ENCODE measurements around the gene GLOD5. TPM values are rescaled to one million over a fixed set of nuclear protein-coding genes. Genes with fewer than 3 reads are reported as not detected.

Gene GLOD5
- total RNA-seq = not detected

DNA sequence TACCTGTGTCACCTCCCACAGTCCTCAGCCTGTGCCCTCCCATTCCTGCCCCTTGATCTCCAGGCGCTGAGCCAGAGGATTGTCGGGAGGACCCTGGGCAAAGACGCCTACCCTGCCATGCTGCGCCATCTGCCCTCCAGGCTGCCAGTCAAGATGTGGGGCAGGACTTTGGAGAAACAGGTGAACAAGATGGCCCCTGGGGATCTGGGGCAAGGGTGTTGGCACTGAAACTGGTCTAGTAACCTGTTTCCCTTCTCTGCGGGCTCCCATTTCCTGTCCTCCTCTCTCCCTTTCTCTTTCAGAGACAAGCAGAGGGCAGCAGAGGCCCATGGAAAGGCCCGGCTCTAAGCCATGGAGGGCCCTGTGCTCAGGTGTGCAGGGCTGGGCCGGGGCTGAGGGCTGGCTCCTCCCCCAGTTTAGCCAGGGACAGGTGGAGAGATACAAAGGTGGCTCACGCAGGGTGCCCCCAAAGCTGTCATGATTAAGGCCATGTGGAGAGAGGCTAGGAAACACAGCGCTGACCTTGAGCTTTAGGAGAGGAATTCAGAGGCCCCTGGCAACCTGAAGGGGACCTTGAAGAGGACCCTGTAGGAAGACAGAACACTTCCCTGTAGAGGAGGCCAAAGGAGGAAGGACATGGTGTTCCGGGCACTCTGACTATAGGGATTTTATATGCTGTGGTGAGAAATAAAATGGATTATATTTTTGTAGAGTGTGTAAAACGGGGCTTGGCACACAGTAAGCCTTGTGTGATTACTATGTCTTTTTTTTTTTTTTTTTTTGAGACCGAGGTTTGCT lies at the start of gene GLOD5:
Gene GLOD5 (plus strand): TSS at position 74 of the 798 bp plus-strand sequence. CDS start 44 bp downstream, at position 118.
- no peak for DNase-seq

DNA sequence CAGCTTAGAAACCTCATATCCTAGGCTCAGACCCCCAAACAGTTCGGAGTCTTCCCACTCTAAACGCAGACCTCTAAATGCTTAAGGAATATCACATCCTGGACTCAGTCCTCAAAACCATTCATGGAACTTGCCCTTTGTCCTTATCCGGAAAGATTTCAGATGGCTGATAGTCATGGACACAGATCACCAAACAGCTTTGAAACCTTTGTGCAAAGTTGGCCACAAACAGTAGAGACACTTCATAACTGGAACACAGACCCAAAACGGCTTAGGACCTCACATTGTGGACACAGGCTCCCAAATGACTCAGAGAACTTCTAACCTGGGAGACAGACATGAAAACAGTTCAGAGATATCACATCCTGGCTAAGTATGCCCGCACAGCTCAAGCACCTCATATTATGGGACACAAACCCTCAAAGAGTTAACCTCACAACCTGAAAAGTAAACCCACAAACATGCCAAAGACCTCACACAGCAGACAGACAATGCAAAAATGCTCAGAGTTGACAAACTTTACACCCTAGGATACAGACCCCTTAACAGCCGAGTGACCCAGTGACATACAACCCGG lies 49.5 kb upstream of the GLOD5 start:
- no peak for DNase-seq

DNA sequence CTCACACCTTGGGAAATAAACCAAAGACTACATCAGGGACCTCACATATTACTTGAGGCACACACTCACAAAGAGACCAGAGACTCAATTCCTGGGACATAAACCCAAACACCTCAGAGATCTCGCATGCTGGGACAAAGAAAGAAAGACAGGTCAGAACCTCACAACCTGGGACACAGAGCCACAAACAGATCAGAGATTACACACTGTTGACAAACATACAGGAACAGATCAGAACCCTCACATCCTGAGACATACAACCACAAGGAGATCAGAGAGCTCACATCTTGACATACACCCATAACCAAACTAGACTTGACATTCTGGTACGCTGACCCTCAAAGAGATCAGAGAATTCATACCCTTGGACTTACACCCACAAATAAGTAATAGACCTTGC lies 47.7 kb upstream of the GLOD5 start:
- DNase-seq = no peak

DNA sequence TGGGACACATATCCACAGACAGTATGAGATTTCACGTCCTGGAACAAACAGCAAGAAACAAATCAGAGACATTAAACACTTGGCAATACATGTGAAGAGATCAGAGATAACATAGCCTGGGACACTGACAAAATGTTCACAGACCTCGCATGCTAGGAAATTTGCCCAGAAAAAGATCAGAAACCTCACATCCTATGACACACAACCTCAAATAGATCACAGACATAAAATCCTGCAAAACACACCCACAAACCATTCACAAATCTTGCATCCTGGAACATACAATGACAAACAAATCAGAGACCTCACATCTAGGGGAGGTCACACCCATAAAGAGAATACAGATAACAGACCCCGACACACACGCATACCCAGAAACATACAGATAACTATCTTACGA lies 47.0 kb upstream of the GLOD5 start:
- no peak for DNase-seq

DNA sequence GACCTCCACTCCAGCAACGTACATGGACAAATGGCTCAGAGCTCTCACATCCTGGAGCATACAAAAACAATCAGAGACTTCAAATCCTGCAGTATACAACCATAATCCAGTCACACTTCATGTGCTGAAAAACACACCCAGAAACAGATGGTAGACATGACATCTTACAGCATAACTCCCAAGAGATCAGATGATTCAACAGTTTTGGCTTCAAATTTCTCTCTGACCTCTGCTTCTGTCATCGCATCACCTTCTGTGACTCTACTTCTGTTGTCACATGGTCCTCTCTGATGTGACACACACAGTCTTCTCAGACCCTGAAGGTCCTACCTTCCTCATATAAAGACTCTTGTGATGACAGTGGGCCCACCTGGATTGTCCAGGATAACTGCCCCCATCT lies 46.5 kb upstream of the GLOD5 start:
- DNase-seq = no peak

DNA sequence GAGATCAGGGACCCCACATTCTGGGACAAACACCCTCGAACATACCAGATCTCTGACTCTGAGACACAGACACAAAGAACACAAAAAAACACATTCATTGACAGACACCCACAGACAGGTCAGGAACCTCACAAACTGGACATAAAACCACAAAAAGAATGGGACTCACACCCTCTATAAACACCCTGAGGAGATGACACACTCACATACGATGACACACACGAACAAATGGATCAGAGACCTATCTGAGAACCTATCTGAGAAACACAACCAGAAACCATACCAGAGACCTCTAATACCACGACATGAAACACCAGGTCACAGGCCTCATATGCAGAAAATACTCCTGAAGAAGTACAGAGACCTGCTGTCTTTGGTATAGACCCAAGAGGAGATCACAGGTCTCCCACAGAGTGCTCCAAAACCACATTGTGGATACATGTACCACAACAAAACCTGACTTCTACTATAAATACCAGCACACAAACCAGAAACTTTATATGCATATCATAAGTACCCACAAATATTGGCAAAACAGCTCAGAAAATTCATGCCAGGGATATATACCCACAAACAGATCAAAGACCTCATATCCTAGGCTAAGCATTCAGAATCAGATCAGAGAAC lies 45.6 kb upstream of the GLOD5 start:
- no peak for DNase-seq

DNA sequence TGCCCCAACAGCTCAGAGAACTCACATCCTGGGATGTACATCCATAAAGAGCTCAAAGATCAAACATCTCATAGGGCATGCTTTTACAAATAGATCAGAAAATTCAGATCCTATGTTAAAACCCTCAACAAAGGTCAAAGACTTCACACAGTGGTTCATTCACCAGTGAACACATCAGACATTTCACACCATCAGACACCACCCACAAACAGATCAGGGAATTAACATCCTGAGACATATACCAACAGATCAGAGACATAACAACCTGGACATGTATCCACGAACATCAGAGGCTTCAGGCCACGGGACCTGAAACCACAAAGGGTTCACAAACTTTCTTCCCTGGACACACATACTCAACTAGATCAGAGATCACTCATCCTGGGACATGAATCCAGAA lies 41.6 kb upstream of the GLOD5 start:
- no peak for DNase-seq

DNA sequence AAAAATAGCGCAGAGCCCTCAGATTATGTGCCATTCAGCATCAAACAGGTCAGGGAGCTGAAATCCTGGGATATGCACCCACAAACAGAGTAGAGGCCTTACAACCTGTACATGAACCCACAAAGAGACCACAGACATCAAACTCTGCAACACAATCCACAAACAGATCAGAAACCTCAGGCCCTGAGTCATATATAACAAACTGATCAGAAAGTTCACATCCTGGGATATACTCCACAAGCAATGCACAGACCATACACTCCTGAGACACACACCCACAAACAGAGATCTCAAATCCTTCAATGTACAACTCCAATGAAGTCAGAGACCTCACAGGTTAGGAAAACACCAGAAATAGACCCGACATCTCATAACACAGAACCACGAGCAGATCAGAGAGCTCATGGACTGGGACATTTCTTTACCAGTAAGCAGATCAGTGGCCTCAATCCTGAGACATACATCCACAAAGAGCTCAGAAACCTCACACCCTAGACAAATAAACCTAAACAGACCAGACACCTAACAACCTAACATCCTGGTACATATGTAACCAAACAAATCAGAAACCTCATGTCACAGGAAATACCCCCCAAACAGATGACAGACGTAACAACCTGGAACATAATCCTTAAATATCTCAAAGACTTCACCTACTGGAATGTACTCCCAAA lies 40.8 kb upstream of the GLOD5 start:
- no peak for DNase-seq

DNA sequence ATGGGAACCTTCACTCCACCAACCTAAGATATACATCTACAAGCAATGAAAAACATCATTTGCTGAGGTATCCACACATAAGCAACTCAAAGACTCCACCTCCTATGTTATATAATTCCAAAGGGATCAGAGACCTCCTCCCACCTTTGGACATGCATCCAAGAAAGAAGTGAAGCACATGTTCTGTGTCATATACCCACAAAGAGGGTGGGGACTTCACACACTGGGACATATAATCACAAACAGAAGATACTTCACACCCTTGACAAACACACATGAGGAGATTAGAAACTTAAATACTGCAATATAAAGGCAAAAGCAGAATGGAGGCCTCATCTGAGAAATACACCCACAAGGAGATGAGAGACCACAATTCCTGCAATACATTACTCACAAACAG lies 39.6 kb upstream of the GLOD5 start:
- no peak for DNase-seq

DNA sequence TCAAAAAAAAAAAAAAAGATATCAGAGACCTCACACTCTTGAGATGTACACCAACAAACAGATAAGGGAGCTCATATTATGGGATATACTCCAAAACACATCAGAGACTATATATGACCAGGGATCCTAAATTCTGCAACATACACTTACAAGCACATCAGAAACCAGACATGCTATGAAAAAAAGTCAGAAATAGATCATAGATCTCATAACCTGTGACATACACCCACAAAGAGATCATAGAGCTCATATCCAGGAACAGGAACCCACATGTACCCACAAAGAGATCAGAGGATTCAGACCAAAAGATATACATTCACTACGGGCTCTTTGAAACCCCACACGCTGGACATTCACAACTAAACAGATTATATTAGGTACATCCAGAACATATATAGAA lies 35.0 kb upstream of the GLOD5 start:
- no peak for DNase-seq

DNA sequence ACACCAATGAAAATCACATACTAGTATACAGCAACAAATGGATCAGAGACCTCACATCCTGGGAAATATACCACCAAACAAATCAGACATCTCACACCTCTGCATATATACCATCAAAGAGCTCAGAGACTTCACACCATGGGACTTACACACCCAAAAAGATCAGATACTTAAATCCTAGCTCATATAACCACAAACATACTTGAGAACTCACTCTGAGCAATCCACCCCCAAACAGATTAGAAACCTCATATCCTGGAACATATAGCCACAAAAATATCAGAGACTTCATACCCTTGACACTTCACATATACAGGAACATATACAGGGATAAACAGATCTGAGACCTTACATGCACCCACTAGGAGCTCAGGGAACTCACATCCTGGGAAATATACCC lies 32.9 kb upstream of the GLOD5 start:
- no peak for DNase-seq

DNA sequence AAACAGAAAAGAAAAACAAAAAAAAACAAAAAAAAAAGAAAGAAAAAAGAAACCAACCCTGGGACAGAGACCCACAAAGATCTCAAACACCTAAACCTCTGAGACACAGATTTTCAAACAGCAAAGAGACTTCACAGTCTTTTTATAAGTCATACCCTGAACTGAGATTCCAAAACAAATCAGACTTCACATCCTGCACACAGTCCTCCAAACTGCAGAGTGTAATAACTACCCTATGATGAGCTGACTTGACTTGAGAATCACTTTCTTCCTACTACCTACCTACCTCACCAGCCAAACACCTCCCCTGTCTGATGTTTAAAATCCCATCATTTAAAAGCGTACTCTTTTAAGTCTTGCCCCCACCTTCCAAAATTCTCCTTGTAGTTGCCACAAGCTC lies 25.2 kb upstream of the GLOD5 start:
- DNase-seq = no peak

DNA sequence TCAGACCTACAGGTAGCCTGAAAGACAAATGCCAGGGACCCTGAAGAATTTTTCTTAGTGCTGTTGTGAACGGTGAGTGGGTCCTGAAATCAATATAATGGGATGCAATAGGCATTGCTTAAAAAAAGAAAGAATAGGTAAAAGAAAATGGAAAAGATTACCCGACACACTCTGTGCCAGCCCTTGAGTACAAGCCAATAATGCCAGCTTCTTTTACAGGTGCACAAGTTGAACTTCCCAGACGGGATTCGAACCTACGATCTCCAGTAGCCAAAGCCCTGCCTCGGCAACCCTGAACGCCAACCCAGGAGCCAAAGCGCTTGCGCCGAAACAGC lies 24.7 kb upstream of the GLOD5 start:
- DNase-seq = no peak

DNA sequence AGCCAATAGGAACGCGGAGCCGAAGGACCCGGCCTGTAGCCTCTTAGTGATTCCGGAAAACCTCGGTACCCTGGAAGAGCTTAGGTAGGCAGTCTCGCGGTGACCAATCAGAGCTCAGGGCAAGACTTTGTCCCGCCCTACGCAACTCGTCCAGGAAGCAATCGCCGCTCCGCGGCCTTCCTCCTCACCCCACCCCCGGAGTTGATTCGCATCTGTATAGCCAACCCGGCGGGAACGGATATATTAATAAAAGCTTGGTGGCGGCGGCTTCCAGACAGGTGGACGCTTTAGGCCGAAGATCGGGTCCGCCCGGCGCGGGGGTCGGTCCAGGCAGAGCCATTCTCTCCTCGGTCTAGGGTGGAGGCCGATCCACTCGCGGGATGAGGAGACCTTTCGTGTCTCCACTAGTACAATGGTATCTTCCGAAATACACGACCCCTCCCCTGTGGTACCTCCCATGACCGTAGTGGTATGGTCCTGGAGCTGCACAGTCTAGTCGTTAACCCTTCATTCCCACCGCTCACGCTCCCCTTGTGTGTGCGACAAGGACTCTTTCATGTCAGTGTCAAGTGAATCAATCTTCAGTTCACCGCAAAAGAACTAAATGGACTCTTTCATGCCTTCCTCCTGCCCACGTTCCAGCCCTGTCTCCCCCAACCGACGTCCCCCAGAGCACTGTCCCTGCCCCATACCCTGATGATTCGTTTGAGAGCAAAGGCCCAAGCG lies 24.2 kb upstream of the GLOD5 start:
- peak; percentile 90 for DNase-seq

DNA sequence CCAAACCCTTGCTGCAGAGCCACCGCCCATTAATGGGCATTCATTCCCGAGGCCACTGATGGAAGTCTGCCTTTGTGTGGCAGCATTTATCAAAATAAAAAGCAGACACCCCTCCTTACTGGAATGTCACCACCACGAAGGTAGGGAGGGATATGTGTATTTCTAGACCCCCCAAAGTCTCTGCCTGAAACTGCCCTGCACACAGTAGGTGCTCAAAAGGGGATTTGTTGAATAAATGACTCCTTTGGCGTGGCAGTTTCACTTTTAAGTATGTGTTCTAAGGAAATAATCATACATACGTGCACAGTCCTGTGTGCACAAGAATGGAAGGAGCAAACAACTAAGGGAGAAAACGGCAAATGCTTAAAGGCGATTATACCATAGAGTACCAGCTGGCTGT lies 23.6 kb upstream of the GLOD5 start:
- no peak for DNase-seq

DNA sequence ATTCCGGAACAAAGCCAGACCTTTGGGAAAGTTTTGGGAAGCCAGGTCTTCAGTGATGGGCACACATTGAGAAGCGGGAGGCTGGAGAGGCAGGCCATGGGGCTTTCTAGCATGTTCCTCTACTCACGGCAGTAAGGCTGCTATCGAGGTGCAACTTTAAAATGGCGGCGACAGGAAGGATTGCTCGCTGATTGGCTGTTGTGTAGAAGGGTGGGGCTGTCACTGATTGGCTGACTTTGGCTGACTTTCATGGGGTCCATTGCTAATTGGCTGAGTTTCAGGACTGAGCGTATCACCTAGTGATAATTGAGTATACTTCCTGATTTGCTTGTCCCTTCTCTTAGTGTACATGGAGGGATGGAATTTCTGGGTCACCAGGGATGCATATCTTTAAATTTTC lies 19.7 kb upstream of the GLOD5 start:
- DNase-seq = no peak

DNA sequence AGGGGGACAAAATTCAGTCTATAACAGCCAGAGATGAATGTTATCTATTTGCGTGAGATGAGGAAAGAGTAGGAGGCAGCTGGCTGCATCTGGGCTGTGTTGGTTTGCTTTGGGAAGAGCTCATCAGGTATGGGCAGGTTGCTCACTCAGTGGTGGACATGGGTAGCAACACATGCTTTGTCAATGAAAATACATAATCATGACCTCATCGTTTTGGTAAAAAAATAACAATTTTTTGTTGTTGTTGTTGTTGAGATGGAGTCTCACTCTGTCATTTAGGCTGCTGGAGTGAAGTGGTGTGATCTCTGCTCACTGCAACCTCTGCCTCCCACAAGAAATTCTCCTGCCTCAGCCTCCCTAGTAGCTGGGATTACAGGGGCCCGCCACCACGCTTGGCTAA lies 16.3 kb upstream of the GLOD5 start:
- DNase-seq = no peak

DNA sequence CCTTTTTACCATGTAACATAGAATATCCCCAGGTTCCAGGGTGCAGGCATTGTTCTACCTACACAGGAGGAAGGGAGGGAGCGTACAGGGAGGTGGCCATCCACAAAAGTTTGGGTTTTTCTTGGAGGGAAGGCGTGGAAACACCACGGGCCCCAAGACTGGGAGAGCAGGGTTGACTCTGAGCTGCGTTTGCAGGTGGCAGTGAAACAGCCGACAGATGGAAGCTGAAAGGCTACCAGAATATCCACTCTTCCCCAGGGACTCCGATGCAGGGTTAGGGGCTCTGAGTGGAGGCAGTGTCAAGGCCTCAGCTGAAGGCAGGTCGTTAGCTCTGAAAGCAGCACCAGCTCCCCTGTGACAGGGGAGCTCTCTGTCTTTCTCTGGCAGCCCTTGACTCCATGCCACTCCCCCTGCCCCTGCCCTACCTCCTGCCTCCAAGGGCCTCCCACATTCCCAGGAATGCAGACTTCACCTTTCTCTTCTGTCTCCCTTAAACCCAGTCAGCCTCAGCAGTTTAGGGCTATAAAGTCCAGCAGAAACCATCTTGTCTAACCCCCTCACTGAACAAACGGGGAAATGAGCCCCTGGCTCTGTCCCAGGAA lies 14.0 kb upstream of the GLOD5 start:
- no peak for DNase-seq

DNA sequence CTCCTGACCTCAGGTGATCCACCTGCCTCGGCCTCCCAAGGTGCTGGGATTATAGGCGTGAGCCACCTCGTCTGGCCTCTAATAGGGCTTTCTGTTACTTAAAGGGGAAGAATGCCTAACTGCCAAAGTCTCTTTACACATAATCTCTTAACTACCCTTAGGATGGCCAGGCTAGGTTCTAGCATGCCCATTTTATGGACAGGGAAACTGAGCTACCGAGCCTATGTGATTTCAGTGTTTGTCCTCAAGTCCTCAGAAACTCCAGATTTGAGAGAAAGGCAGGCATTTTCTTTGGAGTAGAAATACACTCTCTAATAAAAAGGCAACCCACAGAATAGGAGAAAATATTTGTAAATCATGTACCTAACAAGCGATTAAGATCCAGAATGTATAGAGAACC lies 12.4 kb upstream of the GLOD5 start:
- no peak for DNase-seq

DNA sequence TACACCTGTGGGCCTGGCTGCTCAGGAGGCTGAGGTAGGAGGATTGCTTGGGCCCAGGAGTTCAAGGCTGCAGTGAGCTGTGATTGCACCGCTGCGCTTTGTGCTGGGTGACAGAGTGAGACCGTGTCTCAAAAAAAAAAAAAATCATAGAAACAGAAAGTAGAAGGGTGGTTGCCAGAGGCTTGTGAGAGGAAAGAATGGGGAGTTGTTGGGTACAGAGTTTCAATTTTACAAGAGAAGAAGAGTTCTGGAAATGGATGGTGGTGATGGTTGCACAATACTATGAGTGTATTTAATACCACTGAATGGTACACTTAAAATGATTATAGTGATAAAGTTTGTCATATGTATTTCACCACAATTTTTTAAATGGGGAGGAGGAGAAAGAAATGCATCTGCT lies 10.2 kb upstream of the GLOD5 start:
- DNase-seq = no peak

DNA sequence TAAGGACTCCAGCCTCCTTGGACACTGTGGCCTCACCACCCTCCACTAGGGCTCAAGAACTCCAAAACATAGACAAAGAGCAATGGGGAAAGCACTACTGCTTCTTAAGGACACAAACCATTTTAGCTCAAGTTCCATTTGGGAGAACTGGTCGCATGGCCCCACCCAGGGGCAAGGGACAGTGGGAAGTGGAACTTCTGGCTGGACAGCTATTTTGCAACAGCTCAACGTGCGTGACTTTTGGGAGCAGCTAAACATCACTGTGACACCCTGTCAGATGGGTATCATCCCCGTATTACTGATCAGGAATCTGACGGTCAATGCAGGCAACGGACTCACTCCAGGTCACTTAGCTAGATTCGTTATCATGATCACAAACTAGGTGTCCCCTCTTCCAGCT lies 9.0 kb upstream of the GLOD5 start:
- DNase-seq = no peak

DNA sequence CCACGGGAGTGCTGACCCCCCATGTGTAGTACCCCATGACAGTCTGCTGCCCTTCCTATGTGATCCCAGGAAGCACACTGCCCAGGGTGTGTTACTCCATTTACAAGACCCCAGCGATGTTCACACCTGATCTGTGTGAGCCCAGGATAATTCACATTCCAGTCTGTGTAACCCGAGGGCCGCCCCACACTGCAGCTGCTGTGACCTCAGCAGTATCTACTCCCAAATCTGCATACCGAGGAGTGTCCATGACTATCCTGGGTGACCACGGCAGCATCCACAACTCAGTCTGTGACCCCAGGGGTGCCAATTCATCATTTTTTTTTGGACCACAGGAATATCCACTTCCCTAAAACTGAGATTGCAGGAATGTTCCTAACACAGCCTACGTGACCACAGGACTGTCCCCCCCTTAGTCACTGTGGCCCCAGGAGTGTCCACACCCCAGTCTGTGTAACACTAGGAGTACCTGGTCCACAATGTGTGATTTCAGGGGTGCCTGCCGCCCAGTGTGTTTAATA lies 7.8 kb upstream of the GLOD5 start:
- DNase-seq = no peak
